ENCODE results near the gene TEX28.
"Not testable (repeated sequence)": the region's sequence is repeated elsewhere in the genome, so short reads cannot be mapped to it uniquely, and the experiment has no call there.

Gene TEX28

GRCh38 chrX:154294791-154295574 lies at the start of gene TEX28:
Gene TEX28 (minus strand): TSS chrX:154295124. CDS start chrX:154292117, 3,007 bp downstream.
- H3K4me3 ChIP-seq (ENCODE audit: low read length in 2 of 2) = no peak within 1 kb of the TSS
- no peaks in the 10 kb centered on the region for H3K4me1 ChIP-seq (ENCODE audit: control insufficient read depth in 2 of 2, insufficient read depth in 2 of 2, low read length in 2 of 2)
- H3K9me3 ChIP-seq (ENCODE audit: control insufficient read depth in 2 of 2, low read length in 2 of 2) = no peaks in the 10 kb centered on the region
- no peak within 1 kb of the TSS for H3K27ac ChIP-seq (ENCODE audit: low read depth in 2 of 2, low read length in 2 of 2)
- H3K36me3 ChIP-seq (ENCODE audit: control insufficient read depth in 2 of 2, insufficient read depth in 2 of 2, low read length in 2 of 2) = no peaks in the 10 kb centered on the region
- no peak within 1 kb of the TSS for H3K9ac ChIP-seq (ENCODE audit: low read depth in 1 of 2, low read length in 2 of 2)
- no peaks in the 10 kb centered on the region for H3K27me3 ChIP-seq (ENCODE audit: control insufficient read depth in 2 of 2, insufficient read depth in 2 of 2, low read length in 2 of 2)

- H3K9ac ChIP-seq (ENCODE audit: low read depth in 1 of 2, low read length in 2 of 2); H3K9me3 ChIP-seq (ENCODE audit: control insufficient read depth in 2 of 2, low read length in 2 of 2); H3K27ac ChIP-seq (ENCODE audit: low read depth in 2 of 2, low read length in 2 of 2); H3K4me1 ChIP-seq (ENCODE audit: control insufficient read depth in 2 of 2, insufficient read depth in 2 of 2, low read length in 2 of 2); H3K27me3 ChIP-seq (ENCODE audit: control insufficient read depth in 2 of 2, insufficient read depth in 2 of 2, low read length in 2 of 2); H3K4me3 ChIP-seq (ENCODE audit: low read length in 2 of 2); H3K36me3 ChIP-seq (ENCODE audit: control insufficient read depth in 2 of 2, insufficient read depth in 2 of 2, low read length in 2 of 2): not testable (repeated sequence)
These were observed 48.7 kb upstream of the TEX28 start for GRCh38 chrX:154343620-154344019.

GRCh38 chrX:154343063-154343462 lies 48.1 kb upstream of the TEX28 start:
- not testable (repeated sequence) for H3K36me3 ChIP-seq (ENCODE audit: control insufficient read depth in 2 of 2, insufficient read depth in 2 of 2, low read length in 2 of 2); H3K4me1 ChIP-seq (ENCODE audit: control insufficient read depth in 2 of 2, insufficient read depth in 2 of 2, low read length in 2 of 2); H3K9me3 ChIP-seq (ENCODE audit: control insufficient read depth in 2 of 2, low read length in 2 of 2); H3K4me3 ChIP-seq (ENCODE audit: low read length in 2 of 2); H3K9ac ChIP-seq (ENCODE audit: low read depth in 1 of 2, low read length in 2 of 2); H3K27me3 ChIP-seq (ENCODE audit: control insufficient read depth in 2 of 2, insufficient read depth in 2 of 2, low read length in 2 of 2); H3K27ac ChIP-seq (ENCODE audit: low read depth in 2 of 2, low read length in 2 of 2)

GRCh38 chrX:154341399-154342298 lies 46.7 kb upstream of the TEX28 start:
- not testable (repeated sequence) for H3K27me3 ChIP-seq (ENCODE audit: control insufficient read depth in 2 of 2, insufficient read depth in 2 of 2, low read length in 2 of 2); H3K9ac ChIP-seq (ENCODE audit: low read depth in 1 of 2, low read length in 2 of 2); H3K27ac ChIP-seq (ENCODE audit: low read depth in 2 of 2, low read length in 2 of 2); H3K4me3 ChIP-seq (ENCODE audit: low read length in 2 of 2); H3K9me3 ChIP-seq (ENCODE audit: control insufficient read depth in 2 of 2, low read length in 2 of 2); H3K4me1 ChIP-seq (ENCODE audit: control insufficient read depth in 2 of 2, insufficient read depth in 2 of 2, low read length in 2 of 2); H3K36me3 ChIP-seq (ENCODE audit: control insufficient read depth in 2 of 2, insufficient read depth in 2 of 2, low read length in 2 of 2)

GRCh38 chrX:154334496-154334895 lies 39.6 kb upstream of the TEX28 start:
- H3K36me3 ChIP-seq (ENCODE audit: control insufficient read depth in 2 of 2, insufficient read depth in 2 of 2, low read length in 2 of 2) = no peaks in the 10 kb centered on the region
- H3K9ac ChIP-seq (ENCODE audit: low read depth in 1 of 2, low read length in 2 of 2) = no peak overlapping the region
- peaks cover 8 to 12% of the 10 kb centered on the region in 2 donors for H3K27me3 ChIP-seq (ENCODE audit: control insufficient read depth in 2 of 2, insufficient read depth in 2 of 2, low read length in 2 of 2)
- no peaks in the 10 kb centered on the region for H3K4me1 ChIP-seq (ENCODE audit: control insufficient read depth in 2 of 2, insufficient read depth in 2 of 2, low read length in 2 of 2)
- H3K27ac ChIP-seq (ENCODE audit: low read depth in 2 of 2, low read length in 2 of 2) = no peak overlapping the region
- H3K4me3 ChIP-seq (ENCODE audit: low read length in 2 of 2) = no peak overlapping the region
- H3K9me3 ChIP-seq (ENCODE audit: control insufficient read depth in 2 of 2, low read length in 2 of 2) = no peaks in the 10 kb centered on the region

GRCh38 chrX:154333837-154334271 lies 38.9 kb upstream of the TEX28 start:
- Histone ChIP-seq H3K9me3 (ENCODE audit: control insufficient read depth in 2 of 2, low read length in 2 of 2) (no peaks in the 10 kb centered on the region), H3K36me3 (ENCODE audit: control insufficient read depth in 2 of 2, insufficient read depth in 2 of 2, low read length in 2 of 2) (no peaks in the 10 kb centered on the region), H3K4me3 (ENCODE audit: low read length in 2 of 2) (no peak overlapping the region), H3K9ac (ENCODE audit: low read depth in 1 of 2, low read length in 2 of 2) (no peak overlapping the region), H3K27me3 (ENCODE audit: control insufficient read depth in 2 of 2, insufficient read depth in 2 of 2, low read length in 2 of 2) (peaks cover 9 to 15% of the 10 kb centered on the region in 2 donors), H3K27ac (ENCODE audit: low read depth in 2 of 2, low read length in 2 of 2) (no peak overlapping the region), H3K4me1 (ENCODE audit: control insufficient read depth in 2 of 2, insufficient read depth in 2 of 2, low read length in 2 of 2) (no peaks in the 10 kb centered on the region)

GRCh38 chrX:154333116-154333515 lies 38.2 kb upstream of the TEX28 start:
- H3K27me3 ChIP-seq (ENCODE audit: control insufficient read depth in 2 of 2, insufficient read depth in 2 of 2, low read length in 2 of 2) = peaks cover 12 to 18% of the 10 kb centered on the region in 2 donors
- H3K27ac ChIP-seq (ENCODE audit: low read depth in 2 of 2, low read length in 2 of 2) = no peak overlapping the region
- no peaks in the 10 kb centered on the region for H3K9me3 ChIP-seq (ENCODE audit: control insufficient read depth in 2 of 2, low read length in 2 of 2)
- H3K4me1 ChIP-seq (ENCODE audit: control insufficient read depth in 2 of 2, insufficient read depth in 2 of 2, low read length in 2 of 2) = no peaks in the 10 kb centered on the region
- no peak overlapping the region for H3K4me3 ChIP-seq (ENCODE audit: low read length in 2 of 2)
- no peaks in the 10 kb centered on the region for H3K36me3 ChIP-seq (ENCODE audit: control insufficient read depth in 2 of 2, insufficient read depth in 2 of 2, low read length in 2 of 2)
- no peak overlapping the region for H3K9ac ChIP-seq (ENCODE audit: low read depth in 1 of 2, low read length in 2 of 2)

- Histone ChIP-seq H3K4me3 (ENCODE audit: low read length in 2 of 2) (no peak overlapping the region), H3K9ac (ENCODE audit: low read depth in 1 of 2, low read length in 2 of 2) (no peak overlapping the region), H3K27me3 (ENCODE audit: control insufficient read depth in 2 of 2, insufficient read depth in 2 of 2, low read length in 2 of 2) (peaks cover 17 to 18% of the 10 kb centered on the region in 2 donors), H3K9me3 (ENCODE audit: control insufficient read depth in 2 of 2, low read length in 2 of 2) (no peaks in the 10 kb centered on the region), H3K36me3 (ENCODE audit: control insufficient read depth in 2 of 2, insufficient read depth in 2 of 2, low read length in 2 of 2) (no peaks in the 10 kb centered on the region), H3K4me1 (ENCODE audit: control insufficient read depth in 2 of 2, insufficient read depth in 2 of 2, low read length in 2 of 2) (no peaks in the 10 kb centered on the region), H3K27ac (ENCODE audit: low read depth in 2 of 2, low read length in 2 of 2) (no peak overlapping the region)
These were observed 37.6 kb upstream of the TEX28 start for GRCh38 chrX:154332561-154332960.

GRCh38 chrX:154329294-154329693 lies 34.4 kb upstream of the TEX28 start:
- Histone ChIP-seq H3K36me3 (ENCODE audit: control insufficient read depth in 2 of 2, insufficient read depth in 2 of 2, low read length in 2 of 2) (no peaks in the 10 kb centered on the region), H3K9me3 (ENCODE audit: control insufficient read depth in 2 of 2, low read length in 2 of 2) (no peaks in the 10 kb centered on the region), H3K4me3 (ENCODE audit: low read length in 2 of 2) (no peak overlapping the region), H3K4me1 (ENCODE audit: control insufficient read depth in 2 of 2, insufficient read depth in 2 of 2, low read length in 2 of 2) (no peaks in the 10 kb centered on the region), H3K9ac (ENCODE audit: low read depth in 1 of 2, low read length in 2 of 2) (no peak overlapping the region), H3K27me3 (ENCODE audit: control insufficient read depth in 2 of 2, insufficient read depth in 2 of 2, low read length in 2 of 2) (peaks cover 24 to 33% of the 10 kb centered on the region in 2 donors), H3K27ac (ENCODE audit: low read depth in 2 of 2, low read length in 2 of 2) (no peak overlapping the region)

- peaks cover 27 to 32% of the 10 kb centered on the region in 2 donors for H3K27me3 ChIP-seq (ENCODE audit: control insufficient read depth in 2 of 2, insufficient read depth in 2 of 2, low read length in 2 of 2)
- no peaks in the 10 kb centered on the region for H3K9me3 ChIP-seq (ENCODE audit: control insufficient read depth in 2 of 2, low read length in 2 of 2)
- H3K27ac ChIP-seq (ENCODE audit: low read depth in 2 of 2, low read length in 2 of 2) = no peak overlapping the region
- no peak overlapping the region for H3K9ac ChIP-seq (ENCODE audit: low read depth in 1 of 2, low read length in 2 of 2)
- no peaks in the 10 kb centered on the region for H3K36me3 ChIP-seq (ENCODE audit: control insufficient read depth in 2 of 2, insufficient read depth in 2 of 2, low read length in 2 of 2)
- no peak overlapping the region for H3K4me3 ChIP-seq (ENCODE audit: low read length in 2 of 2)
- H3K4me1 ChIP-seq (ENCODE audit: control insufficient read depth in 2 of 2, insufficient read depth in 2 of 2, low read length in 2 of 2) = no peaks in the 10 kb centered on the region
These were observed 33.7 kb upstream of the TEX28 start for GRCh38 chrX:154328646-154329045.
